HAP-1 (cell line): ENCODE data around the gene OLIG3.

Source experiments
- DNase-seq, 2 experiments: peaks; one replicate each; pipeline ENCODE4 v3.0.0-alpha.2; 2016 to 2020; ENCODE audit warnings: low spot score in 2 of 2
- H3K27me3 ChIP-seq: fragments of 250-450 bp; sonication (Bioruptor Pico); 2 replicates; pipeline ENCODE4 v1.5.1; 2020; ENCODE audit warnings: low read depth, mild to moderate bottlenecking, moderate library complexity
- H3K36me3 ChIP-seq: fragments of 250-450 bp; sonication (Bioruptor Pico); replicated peaks from 2 replicates; pipeline ENCODE4 v1.5.1; 2020; ENCODE audit warnings: mild to moderate bottlenecking
- H3K4me1 ChIP-seq: fragments of 250-450 bp; sonication (Bioruptor Pico); 2 replicates; pipeline ENCODE4 v1.5.1; 2020; ENCODE audit warnings: mild to moderate bottlenecking
- H3K4me3 ChIP-seq: fragments of 250-450 bp; sonication (Bioruptor Pico); 2 replicates; pipeline ENCODE4 v1.5.1; 2020; ENCODE audit warnings: mild to moderate bottlenecking, moderate library complexity
- H3K9me3 ChIP-seq: fragments of 250-450 bp; sonication (Bioruptor Pico); 2 replicates; pipeline ENCODE4 v1.5.1; 2020; ENCODE audit warnings: mild to moderate bottlenecking, moderate library complexity
- in situ Hi-C: fragments of 300-500 bp; cut with MboI; formaldehyde crosslinking; loops from 3 replicates; pipeline ENCODE4 v1.14.3; 2020; ENCODE audit warnings: low sequenced_read_pairs, inconsistent platforms, mixed read lengths

OLIG3 gene

DNA sequence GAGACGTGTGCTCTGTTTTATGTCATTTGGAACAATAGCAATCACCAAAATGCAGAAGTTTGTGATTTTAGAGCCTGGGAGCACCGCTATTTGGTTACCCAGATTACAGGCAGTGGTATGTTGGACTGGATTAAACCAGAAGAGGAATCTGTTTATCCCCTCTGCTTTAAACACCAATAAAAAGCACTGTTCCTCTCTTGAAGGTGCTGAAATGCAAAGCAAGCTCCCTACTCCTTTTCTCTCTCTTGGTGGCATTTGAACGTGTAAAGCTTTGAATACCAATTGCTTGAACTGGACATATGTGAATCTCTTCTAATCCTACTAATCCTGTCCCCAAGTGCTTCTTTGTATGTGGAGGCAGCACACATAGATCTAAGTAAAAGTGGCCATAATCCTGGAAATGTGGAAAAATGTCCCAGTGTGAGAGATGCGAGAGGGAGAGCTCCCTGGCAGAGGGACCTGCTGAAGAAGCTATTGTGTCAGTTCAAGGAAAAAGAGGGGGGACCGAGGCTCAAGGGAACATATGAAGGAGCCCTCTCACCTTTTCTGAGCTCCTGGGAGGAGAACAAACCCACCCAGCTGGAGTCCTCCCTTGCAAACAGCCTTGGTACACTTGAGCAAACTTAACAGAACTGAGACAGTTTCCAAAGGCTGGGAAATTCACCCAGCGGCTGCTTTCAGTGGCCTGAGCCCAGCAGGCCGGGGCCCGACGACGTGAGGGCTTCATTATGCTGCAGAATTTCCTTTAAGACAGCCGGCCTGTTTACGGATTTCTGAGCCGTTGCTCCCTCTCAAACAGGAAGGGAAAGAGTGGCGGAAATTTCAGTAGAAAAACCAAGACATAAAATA is 18.8 kb upstream of the OLIG3 start:
- Histone ChIP-seq H3K4me1 (peaks cover 12% of the 10 kb centered on the region), H3K36me3 (no peaks in the 10 kb centered on the region), H3K9me3 (no peaks in the 10 kb centered on the region), H3K4me3 (no peak overlapping the region), H3K27me3 (peaks cover 3% of the 10 kb centered on the region; the same call in 1 of the 2 replicates)
- peak; percentile 23 to 90 for DNase-seq
- in situ Hi-C loops: no loop called here

DNA sequence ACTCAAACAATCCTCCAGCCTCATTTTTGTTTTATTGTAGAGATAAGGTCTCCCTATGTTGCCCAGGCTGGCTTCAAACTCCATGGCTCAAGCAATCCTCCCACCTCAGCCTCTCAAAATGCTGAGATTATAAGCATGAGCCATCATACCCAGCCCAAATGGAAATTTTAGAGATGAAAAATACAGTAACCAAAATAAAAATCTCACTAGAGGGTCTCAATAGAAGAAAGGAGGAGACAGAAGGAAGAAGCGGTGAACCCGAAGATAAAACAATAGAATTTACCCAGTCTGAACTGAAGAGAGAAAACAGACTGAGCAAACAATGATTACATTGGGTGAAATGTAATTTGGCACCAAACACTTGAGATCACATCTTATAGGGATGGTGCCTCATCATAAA is 16.7 kb upstream of the OLIG3 start:
- H3K4me1 ChIP-seq: peaks cover 12% of the 10 kb centered on the region
- H3K27me3 ChIP-seq: peaks cover 3% of the 10 kb centered on the region; the same call in 1 of the 2 replicates
- in situ Hi-C loops: no loop called here
- H3K36me3 ChIP-seq: no peaks in the 10 kb centered on the region
- no peaks in the 10 kb centered on the region; the same call in 1 of the 2 replicates for H3K9me3 ChIP-seq
- no peak overlapping the region for H3K4me3 ChIP-seq
- DNase-seq: no peak

DNA sequence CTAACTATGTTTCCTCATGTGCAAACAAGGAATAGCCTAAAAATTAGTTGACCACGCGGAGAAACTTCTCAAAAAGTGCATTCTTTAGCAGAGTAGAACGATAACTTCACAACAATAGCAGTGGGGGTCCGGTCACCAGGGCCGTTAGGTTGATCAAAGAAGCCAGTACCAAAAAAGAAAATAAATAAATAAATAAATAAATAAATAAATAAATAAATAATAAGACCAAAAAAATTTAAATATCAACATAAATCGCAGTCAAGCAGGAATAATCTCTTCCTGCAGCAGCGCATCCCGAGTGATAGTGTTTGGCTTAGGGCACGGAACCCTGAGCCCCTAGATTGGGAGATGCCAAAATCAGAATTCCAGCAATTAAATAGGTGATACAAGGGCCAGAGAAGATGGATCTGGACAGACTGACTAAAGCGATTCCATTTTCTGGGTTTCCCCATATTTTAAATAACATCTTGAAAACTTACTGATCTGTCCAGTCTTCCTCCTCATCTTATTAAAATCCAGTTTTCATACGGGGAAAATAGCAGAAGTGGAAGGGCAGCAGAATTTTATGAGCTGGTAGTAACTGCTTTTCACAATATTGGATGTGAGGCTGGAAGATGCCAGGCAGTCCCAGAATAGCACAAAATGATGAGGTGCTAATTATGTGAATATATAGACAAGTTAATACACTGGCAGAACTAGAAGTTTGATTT is 4.4 kb upstream of the OLIG3 start:
- no peaks in the 10 kb centered on the region; the same call in 1 of the 2 replicates for H3K27me3 ChIP-seq
- no peaks in the 10 kb centered on the region for H3K36me3 ChIP-seq
- DNase-seq: no peak
- H3K4me1 ChIP-seq: no peaks in the 10 kb centered on the region
- H3K4me3 ChIP-seq: no peak overlapping the region
- no peaks in the 10 kb centered on the region for H3K9me3 ChIP-seq
- in situ Hi-C loops: no loop called here

DNA sequence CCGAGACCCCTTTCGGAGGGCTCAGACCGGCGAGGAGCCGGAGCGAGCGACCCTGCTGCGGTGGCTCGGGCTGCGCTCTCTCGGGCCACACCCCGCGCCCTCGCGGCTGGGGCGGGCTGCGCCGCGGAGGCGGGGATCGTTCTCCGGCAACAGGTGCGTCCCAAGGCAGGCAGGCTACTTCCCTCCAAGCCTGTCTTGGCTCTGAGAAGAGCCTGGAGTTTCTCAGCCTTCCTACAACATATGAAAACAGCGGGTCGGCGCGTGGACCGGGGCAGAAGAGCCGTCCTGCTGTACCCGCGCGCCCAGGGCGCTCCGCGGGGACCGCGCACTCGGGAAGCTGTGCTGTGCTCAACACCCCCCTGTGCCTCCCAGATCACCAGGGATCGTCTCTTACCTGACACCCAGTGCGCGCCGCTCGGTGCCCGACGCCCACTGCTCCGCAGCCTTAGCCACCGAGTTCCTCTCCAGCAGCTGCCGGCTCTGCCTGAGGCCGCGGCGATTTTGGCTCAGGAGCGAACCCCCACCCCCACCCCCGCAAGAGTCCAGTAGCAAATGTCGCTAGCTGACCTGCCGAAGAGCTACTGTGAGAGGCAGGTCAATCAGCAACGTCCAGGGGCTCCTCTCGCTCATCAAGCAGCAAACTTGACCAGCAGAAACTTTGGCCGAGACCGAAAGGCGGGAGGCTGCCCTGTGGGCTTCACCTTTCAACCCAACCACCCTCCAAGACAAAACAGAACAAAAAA is 3.7 kb upstream of the OLIG3 start:
- Histone ChIP-seq H3K27me3 (no peaks in the 10 kb centered on the region; the same call in 1 of the 2 replicates), H3K9me3 (no peaks in the 10 kb centered on the region), H3K36me3 (no peaks in the 10 kb centered on the region), H3K4me1 (no peaks in the 10 kb centered on the region), H3K4me3 (no peak overlapping the region)
- in situ Hi-C loops: no loop called here
- no peak for DNase-seq

DNA sequence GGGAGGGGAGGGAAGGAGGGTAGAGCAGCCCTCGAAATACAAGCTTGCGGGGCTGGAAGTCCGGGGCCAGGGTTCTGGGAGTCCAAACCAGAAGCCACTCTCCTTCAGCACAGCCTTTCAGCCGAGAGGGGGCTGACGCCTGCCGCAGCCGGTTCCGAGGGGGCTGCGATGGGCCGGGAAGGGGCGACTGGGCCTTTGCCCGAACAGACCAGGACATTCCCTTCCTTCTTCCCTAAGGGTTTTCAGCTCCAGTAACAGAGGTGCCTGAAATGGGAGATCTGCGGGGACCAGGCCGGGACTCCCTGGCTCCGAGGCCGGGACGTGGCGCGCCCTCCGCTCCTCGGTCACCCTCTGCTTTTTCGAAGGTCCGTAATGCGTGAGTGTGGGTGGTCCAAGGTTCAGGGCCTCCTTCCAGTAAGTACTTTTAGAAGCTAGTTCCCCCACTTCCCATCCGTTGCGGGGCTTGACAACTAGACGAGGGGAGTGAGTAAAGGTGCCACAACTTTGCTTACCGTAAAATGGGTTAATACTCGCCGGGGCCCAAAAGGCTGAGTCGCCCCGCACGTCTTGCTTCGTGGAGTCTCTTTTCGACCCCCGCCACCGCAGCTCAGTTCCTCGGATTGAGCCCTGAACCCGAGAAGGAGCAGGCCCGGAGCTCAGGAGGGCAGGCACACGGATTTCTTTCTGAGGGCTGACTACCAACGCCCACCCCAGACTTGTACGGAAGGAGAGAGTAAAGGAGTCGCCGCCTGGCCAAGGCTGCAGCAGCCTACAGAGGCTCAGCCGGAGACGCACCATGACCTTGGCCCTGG is 2.9 kb upstream of the OLIG3 start:
- in situ Hi-C loops: no loop called here
- H3K36me3 ChIP-seq: no peaks in the 10 kb centered on the region
- no peak for DNase-seq

DNA sequence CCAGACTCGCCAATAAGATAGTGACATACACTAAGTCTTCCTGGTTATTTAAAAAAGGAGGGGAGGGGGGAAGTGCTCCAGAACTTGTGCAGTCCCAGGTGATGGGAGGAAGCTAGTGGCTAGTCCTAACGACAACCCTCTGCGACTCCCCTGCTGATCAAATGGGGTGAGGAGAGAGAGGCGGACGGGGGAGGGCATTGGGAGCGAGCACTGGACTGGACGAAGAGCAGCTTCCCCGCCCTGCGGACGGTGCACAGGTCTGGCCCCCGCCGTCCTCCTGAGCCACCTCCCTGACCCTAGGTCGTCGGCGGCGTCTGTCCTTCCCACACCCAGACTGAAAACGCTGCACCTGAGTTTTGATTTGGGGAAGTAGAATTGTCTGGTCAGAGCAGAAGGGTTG is 2.2 kb upstream of the OLIG3 start:
- H3K36me3 ChIP-seq: no peaks in the 10 kb centered on the region
- no peak for DNase-seq
- in situ Hi-C loops: no loop called here
- no peaks in the 10 kb centered on the region for H3K4me1 ChIP-seq
- H3K9me3 ChIP-seq: no peaks in the 10 kb centered on the region
- H3K27me3 ChIP-seq: no peaks in the 10 kb centered on the region; the same call in 1 of the 2 replicates
- H3K4me3 ChIP-seq: no peak overlapping the region

More for the DNA sequence above, 2.9 kb upstream of the OLIG3 start:
- no peaks in the 10 kb centered on the region for H3K9me3 ChIP-seq
- no peak overlapping the region for H3K4me3 ChIP-seq
- H3K4me1 ChIP-seq: no peaks in the 10 kb centered on the region
- H3K27me3 ChIP-seq: no peaks in the 10 kb centered on the region; the same call in 1 of the 2 replicates

DNA sequence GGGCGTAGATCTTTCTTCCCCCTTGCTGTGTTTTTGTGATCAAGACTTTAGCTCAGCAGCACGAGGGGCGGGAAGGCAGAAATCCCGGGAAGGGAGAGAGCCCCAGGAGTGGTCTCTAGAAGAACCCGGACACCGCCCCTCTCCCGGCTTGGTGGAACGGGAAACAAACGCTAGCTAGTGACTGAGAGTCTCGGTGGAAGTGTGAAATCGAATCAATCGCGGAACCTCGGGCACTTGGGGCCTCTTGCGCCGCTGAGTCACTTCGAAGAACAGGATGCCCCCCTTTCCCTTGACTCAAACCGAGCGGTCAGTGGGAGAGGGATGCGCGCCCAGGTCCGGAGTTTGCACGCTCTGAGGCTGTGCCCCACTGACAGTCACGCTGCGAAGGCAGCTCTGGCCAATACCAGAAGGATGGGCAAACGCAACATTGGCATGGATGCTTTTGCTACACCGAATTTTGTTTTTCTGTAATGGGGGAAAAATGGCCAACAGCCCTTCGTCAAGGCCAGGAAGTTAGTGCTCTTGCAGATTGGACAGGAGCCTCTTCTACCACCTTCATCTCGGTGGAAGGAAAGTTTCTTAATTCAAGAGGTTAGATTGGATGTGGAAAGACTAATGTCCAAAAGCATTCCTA is 1.6 kb upstream of the OLIG3 start:
- H3K9me3 ChIP-seq: no peaks in the 10 kb centered on the region
- no peaks in the 10 kb centered on the region for H3K36me3 ChIP-seq
- no peak for DNase-seq
- in situ Hi-C loops: no loop called here
- H3K4me1 ChIP-seq: no peaks in the 10 kb centered on the region
- no peak overlapping the region for H3K4me3 ChIP-seq
- no peaks in the 10 kb centered on the region for H3K27me3 ChIP-seq

DNA sequence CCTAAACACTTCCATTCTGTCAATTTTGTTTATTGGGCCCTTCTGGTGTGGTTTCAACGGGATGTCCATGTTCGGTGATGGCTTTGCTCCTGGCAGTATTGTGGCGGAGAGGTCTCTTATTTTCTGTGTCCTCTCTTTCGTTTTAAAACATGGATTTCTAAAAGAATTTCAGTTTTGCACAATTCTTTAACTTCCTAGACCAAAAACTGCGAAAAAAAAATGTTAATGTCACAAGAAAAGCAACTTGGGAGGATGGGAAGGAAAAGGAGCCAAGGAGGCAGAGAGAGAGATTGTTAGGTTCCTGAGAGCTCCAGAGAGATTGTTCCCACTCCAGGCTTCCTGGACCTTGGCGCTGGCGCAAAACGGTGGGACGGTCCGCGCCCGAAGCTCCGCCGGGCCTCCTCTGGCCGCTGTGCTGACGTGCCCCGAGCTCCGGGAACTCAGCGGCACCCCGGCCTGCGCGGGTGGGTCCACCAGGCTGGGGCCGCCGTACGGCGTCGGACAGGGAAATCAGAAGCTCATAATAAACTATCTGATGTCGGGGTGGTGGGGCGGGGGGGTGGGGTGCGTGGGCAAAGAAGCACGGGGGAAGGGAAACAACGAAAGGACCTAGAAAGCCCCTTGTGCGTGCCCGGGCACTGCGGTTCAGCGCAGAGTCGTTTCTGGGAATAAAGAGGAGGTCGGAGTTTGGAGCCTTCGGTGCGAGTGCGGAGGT is 951 bp upstream of the OLIG3 start:
- no peak for DNase-seq
- Histone ChIP-seq H3K36me3 (no peaks in the 10 kb centered on the region), H3K4me3 (no peak overlapping the region), H3K27me3 (no peaks in the 10 kb centered on the region), H3K4me1 (no peaks in the 10 kb centered on the region), H3K9me3 (no peaks in the 10 kb centered on the region)
- in situ Hi-C loops: no loop called here

DNA sequence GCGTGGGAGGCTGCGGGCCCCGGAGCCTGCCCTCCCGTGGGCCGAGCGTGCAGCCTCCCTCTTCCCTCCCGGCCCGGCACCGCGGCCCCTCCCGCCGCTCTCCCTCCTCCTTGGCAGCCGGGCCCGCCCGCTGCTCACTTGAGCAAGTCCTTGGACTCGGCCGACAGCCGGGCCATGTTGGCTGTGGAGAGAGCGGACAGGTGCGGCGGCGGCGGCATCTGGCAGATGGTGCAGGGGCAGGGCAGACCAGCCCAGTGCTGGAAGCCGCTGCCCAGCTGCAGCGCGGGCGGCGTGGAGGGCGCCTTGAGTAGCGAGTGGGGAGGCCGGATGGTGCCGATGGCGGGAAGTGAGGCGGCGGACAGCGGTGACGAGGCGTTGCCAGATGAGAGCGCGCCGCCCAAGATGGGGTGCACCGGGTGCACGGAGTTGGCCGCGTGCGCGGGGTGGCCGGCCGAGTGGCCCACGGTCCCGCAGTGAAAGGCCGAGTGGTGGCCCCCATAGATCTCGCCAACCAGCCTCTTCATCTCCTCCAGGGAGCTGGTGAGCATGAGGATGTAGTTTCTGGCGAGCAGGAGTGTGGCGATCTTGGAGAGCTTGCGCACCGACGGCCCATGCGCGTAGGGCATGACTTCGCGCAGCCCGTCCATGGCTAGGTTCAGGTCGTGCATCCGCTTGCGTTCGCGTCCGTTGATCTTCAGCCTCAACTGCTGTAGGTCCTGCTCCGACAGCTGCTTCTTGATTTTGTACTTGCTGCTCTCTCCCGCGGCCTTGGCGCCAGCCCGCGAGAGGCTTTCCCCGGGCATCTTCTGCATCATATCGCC is 766 bp downstream of the OLIG3 start:
- in situ Hi-C loops: no loop called here
- Histone ChIP-seq H3K9me3 (no peaks in the 10 kb centered on the region), H3K4me3 (no peak overlapping the region), H3K36me3 (no peaks in the 10 kb centered on the region), H3K27me3 (no peaks in the 10 kb centered on the region), H3K4me1 (no peaks in the 10 kb centered on the region)
- no peak for DNase-seq

DNA sequence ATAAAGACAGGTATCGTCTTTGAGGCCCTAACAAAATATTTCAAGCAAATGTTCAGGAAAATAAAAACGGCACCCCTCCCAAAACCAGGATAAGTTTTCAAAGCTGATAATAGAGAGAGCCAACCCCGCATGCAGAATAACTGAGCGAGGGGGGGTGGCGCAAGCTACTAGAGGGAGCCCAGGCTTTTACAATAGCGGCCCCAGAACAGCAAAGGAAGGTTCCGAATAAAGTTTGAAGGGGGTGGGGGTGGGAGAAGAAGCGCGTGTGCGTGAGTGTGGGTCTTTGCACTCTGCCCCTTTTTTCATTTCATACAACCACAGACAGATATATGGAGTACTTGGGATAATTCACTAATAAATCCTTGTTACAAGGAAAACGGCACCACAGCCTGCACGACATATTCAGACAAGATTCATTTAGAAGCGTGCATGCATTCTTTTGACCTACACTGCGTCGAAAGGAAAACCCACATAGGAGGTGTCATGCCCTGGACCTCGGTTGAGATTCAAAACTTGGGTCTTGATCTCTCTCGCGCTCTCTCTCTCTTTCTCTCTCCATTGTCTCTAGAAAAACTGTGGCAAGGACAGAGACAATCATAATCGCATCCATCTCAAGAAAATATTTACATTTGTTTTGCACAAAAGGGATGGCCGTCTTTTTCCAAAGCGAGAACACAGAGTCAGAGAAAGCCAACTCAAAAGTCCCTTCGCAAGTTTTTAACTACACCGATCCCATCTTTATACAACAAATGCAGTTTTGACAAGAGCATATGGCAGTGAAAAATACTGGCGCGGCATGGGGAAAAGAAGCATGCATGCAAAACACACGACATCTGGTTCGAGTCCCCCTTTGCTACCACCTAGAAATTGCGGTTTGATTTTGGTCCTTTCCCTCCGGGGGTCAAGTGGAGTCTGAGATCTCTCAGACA is 1.6 kb downstream of the OLIG3 start:
- in situ Hi-C loops: no loop called here
- no peak overlapping the region for H3K4me3 ChIP-seq
- DNase-seq: no peak
- H3K36me3 ChIP-seq: no peaks in the 10 kb centered on the region
- no peaks in the 10 kb centered on the region for H3K27me3 ChIP-seq
- no peaks in the 10 kb centered on the region for H3K9me3 ChIP-seq
- H3K4me1 ChIP-seq: no peaks in the 10 kb centered on the region

DNA sequence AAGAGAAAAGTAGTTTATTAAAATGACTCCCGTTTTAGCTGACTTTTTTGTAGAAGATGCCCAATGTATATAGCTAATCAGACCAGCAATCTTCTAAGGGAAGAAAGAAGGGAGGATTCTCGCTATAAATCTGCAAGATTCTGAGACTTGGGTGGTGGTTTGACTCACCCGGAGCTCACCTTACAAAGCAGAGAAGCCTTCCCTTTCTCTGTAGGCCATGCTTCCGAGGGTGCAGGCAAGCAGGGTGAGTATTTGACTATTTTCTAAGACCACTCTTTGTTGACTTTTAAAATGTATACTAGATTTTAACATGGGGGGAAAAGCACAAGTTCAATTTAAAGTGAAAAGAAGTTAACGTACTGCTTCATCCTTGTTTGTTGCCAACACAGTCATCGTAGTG is 2.7 kb downstream of the OLIG3 start:
- DNase-seq: no peak
- H3K36me3 ChIP-seq: no peaks in the 10 kb centered on the region
- no peaks in the 10 kb centered on the region for H3K9me3 ChIP-seq
- in situ Hi-C loops: no loop called here
- H3K4me1 ChIP-seq: no peaks in the 10 kb centered on the region; the same call in 1 of the 2 replicates
- H3K4me3 ChIP-seq: no peak overlapping the region
- H3K27me3 ChIP-seq: no peaks in the 10 kb centered on the region
